Activated CD4-positive, alpha-beta T cell treated with anti-CD3 and anti-CD28 coated beads, Interleukin-2, amount 50 U/mL, for 24 hours (primary cell): Measurements from ENCODE around the gene TRIM73.
"Not testable (repeated sequence)": the region's sequence is repeated elsewhere in the genome, so short reads cannot be mapped to it uniquely, and the experiment has no call there.

Experiments
- DNase-seq, 2 donors: peaks; one replicate each; pipeline ENCODE4 v3.0.0-alpha.2; 2020; ENCODE audit warnings: low read depth in 1 of 2, low spot score in 1 of 2

TRIM73 gene

DNA sequence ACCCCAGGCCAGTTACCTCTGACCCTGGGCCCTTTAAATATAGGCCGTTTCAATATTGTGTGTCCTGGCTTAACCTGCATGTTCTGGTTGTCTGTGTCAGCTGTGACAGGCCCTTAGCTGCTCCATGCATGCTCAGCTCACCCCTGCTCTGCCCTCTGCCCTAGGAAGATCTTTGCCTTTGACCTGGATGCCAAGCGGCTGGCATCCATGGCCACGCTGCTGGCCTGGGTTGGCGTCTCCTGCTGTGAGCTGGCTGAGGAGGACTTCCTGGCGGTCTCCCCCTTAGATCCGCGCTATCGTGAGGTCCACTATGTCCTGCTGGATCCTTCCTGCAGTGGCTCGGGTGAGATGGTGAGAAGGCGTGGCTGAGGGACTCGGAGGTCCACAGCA lies 20.0 kb downstream of the TRIM73 start:
- DNase-seq: not testable (repeated sequence)

DNA sequence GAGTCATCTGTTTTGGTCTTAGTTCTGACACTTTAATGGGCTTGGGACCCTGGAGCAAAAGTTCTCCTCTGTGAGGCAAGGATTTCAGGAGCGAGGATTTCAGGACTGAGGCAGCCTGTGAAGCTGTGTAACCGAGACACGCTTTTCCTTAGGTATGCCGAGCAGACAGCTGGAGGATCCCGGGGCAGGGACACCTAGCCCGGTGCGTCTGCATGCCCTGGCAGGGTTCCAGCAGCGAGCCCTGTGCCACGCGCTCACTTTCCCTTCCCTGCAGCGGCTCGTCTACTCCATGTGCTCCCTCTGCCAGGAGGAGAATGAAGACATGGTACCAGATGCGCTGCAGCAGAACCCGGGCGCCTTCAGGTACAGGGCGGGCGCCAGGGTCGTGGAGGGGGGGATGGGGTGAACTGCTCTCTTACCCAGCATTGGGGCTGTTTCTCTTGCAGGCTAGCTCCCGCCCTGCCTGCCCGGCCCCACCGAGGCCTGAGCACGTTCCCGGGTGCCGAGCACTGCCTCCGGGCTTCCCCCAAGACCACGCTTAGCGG lies 20.5 kb downstream of the TRIM73 start:
- DNase-seq: not testable (repeated sequence)

DNA sequence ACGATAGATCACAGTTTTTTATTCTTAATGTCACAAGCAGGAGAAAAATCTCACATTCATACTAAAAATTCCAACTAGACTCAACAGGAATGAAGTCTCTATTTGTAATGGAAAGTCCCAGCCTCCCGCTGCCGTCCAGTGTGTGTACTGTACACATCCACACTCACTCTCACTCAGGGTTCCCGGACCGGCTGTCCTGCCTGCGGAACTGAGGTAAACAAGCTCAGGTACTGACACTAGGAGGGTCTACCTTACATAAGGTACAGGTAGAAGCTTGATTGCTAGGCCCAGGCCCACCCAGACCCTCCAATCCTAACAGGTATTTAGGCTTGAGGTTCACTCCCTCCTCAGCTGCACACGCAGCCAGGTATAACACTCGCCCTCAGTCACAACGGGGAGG lies 21.4 kb downstream of the TRIM73 start:
- not testable (repeated sequence) for DNase-seq

DNA sequence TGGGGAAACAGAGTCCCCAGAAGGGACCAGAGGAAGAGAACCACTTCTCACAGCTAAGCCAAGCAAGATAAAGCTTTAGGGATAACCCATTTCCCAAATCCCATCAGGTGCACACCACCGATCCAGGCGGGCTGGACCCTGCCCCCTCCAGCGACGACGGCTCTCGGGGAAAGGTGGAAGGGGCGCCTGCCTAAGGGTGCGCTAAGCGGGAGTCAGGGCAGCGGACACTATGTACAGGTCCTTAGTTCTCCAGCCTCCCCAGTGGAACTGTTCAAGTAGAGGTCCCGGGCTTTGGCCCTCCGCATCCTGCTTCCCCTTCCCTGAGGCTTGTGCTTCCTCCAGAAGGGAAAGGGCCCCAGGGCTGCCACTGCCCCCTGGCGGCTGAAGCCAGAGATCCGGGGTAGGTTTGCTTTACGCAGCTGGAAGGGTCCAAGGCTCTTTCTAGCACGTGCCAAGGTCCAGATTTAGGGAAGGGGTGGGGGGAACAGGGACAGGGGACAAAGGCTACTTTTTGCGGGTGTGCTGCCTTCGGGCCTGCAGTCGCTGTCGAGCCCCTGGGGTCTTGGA lies 22.9 kb downstream of the TRIM73 start:
- DNase-seq: not testable (repeated sequence)

DNA sequence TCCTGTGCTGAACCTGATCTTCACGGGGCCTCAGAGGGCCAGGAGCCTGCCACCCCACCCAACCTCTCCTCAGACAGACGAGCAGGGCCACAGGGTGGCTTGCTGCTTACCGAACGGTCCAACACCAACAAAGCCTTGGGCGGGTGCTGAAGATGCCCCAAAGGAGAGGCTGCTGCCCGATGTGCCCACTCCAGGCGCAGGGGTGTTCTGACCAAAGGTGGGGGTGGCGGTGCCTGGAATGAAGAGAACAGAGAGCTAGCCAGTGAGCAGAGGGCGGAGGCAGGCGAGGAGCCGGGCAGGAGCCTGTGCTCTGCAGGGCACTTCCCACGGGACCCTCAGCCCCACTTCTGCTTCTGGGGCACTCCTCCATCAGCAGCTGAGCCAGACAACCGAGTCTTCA lies 23.8 kb downstream of the TRIM73 start:
- DNase-seq: not testable (repeated sequence)

DNA sequence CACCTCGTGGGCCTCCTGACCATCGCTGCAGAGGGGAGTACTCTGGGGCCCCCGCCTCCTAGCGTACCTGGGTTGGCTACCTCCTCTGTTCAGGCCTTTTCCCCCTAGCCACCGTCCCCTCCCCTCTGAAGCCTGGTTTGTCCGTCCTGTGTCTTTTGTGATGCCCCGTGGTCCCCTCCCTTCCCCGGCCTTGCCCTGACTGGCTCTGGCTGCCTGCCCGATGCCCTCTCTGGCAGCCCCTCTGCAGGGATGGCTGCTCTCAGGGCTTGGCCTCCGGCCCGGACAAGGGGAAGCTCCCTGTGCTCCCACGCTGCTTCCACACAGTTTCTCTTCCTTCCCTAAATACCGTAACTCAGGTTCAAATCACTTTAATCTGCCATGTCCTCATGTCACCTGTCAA lies 24.3 kb downstream of the TRIM73 start:
- not testable (repeated sequence) for DNase-seq

DNA sequence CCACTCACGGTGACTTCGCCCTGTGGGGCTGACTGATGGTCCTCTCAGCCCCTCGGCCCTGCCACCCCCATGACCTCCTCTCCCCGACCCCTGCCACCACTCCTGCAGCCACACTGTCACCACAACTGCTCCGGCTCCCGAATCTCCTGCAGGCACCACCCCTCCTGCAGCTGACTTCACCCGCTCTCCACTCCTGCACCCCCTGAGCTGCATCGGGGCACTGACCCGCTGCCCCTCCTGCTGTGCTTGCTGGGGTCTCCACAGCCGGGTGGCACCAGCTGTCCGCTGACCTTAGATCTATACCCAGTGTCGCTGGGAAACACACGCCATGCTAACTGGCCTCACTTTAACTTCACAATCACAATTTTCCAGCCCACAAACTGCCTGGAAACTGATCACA lies 24.7 kb downstream of the TRIM73 start:
- not testable (repeated sequence) for DNase-seq

DNA sequence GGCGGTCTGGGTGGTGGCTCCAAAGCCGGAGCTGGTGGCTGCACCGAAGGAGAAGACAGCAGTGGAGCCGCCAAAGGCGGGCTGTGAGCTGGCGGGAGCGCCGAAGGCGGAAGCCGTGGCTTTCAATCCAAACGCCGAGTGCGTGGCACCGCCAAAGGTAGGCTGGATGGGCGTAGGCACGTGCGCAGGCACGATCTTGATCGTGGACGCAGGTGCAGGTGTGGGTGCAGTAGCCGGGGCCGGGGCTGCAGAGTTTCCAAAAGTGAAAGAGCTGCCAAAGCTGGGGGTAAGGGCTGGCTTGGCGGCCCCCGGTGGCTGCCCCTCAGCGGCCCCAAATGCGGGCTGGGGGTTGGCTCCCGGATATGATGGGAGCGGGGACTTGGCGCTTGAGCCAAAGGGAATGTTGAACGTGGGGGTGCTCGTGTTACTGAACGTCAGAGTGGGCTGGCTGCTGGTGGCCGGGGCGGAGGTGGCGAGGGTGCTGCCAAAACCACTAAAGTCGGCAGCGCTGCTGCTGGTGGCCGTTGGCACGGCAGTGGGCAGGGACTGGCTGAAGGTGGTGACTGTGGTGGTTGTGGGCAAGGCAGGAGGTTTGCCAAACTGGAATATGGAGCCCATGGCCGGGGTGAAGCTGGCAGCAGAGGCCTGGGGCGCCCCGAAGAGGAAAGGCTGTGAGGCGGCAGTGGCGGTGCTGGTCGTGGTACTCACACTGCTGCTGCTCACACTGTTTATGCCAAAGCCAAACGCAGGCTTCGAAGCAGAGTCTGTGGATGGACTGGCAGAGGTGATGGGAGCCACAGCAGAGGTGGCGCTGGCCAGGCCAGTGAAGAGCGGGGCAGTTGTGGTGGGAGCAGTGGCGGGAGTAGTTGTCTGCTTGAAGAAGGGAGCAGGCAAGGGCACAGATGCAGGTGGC lies 26.6 kb downstream of the TRIM73 start:
- not testable (repeated sequence) for DNase-seq

DNA sequence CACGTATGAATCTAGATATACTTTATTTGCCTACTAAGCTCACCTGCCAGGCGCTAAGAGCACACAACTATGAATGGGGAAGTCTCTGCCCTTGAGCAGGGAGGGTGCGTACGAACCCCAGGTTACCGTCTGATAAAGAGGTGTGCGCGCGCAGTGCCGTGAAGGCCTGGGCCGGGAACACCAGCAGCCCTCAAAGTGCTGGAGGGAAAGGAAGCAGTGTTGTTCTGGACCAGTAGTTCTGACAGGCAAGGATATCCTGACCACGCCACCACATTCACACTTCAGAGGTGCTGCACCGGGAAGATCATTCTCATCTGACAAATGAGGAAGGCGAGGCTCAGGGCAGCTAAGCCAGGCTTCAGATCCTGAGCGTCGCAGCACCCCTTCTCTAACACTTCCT lies 28.1 kb downstream of the TRIM73 start:
- not testable (repeated sequence) for DNase-seq

DNA sequence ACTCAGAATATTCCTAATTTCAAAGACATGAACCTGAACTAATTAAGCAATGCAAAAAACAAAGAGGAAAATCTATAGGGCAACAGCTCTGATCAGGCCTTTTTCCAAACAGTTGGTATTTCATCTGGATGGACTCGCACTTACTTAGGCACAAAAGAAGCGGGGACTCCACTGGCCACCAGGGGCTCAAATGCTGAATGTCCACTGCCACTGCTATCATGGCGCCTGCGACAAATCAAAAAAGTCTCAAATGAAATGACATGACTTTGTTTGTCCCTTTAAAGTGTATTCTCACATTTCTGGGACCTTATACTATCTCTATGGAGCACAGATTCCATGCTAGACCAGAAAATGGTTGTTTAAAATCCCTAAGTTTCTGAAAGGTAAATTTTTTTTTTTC lies 43.6 kb downstream of the TRIM73 start:
- DNase-seq: not testable (repeated sequence)

DNA sequence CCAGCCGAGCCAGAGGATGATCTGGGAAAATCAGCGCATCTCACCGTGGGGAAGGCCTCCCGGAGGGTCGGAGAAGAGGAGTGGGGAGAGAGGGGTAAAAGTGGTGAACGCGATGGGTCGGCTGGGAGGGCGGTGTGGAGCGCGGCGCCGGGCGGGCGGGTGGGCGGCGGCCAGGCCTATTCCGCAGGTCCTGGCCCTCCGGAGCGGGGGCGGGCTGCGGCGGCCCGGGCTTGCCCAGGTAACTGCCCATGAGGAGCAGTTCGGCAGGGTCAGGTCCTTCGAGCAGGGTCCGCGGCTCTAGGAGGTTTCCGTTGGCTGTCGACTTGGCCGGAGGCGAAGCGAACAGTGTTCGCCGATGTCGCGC lies 46.7 kb downstream of the TRIM73 start:
- DNase-seq: not testable (repeated sequence)

DNA sequence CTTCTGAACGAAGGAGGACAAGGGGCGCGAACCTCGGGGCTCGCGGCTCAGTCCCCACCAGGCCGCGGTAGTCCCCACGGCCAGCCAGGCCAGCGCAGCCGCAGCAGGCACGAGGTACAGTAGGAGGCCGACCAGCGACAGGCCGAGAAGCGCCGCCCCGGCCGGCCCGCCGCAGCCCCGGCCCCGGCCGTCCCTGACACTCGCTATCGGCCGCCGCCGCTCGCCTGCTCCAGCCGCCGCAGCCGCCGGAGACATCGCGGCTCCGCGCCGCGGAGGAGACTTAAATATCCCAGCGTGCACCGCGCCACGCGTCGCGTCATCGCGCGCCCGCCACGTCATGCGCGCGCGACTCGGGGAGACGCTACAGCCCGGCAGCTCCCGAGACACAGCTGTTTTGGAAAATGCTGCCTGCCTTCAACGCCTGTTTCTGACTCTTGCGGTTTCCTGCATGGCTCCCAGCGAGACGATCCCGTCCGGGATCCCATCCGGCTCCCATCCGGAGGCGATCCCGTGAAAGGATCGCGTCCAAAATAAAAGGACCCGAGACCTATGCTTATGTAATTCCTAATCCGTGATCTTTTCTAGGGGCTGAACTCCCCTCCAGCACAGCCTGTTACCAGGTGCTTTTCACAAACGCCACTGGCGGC lies 47.2 kb downstream of the TRIM73 start:
- peak; percentile 4 to 26 for DNase-seq

DNA sequence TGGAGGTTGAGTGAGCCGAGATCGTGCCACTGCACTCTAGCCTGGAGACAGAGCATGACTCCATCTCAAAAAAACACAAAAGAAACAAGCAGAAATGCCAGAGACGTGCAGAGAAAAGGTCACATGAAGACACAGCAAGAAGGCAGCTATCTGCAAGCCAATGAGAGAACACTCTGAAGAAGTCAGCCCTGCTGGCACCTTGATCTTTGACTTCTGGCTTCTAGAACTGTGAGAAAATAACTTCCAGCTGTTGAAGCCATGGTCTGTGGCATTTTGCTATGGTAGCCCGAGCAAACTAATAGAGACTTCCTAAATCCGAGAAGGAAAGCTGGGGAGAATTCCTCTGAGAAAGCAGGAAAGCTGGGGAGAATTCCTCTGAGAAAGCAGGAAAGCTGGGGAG lies 54.5 kb downstream of the TRIM73 start:
- not testable (repeated sequence) for DNase-seq

DNA sequence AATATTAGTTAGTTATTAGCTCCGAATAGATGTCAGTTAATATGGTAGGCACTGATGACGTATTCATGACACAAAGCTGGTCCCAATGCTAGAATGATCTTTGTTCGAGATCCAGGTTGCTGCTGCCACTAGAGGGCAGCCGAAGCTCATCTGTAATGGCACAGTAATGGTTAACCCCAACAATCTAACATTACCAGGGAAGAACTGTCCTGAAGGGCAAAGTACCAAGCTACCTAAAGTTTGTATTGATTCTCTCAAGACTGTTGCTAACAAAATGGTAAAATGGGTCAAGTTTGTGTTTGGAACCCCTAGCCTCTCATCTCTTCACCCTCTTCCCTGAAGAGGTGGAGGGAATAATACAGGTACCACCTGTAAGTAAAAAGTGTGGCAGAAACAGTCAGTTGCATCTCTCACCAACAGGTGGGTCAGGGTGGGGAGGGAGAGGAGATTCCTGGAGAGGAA lies 57.1 kb downstream of the TRIM73 start:
- DNase-seq: not testable (repeated sequence)
